ENCODE data around the gene FBP1. TPM values are rescaled to one million over a fixed set of nuclear protein-coding genes. Genes with fewer than 3 reads are reported as not detected.

Gene FBP1
- total and polyA plus RNA-seq, 2 donors (not counting 3 experiments of a cell fraction or from before 2014, with no cell fraction given): 2.5 to 3.8 TPM

DNA sequence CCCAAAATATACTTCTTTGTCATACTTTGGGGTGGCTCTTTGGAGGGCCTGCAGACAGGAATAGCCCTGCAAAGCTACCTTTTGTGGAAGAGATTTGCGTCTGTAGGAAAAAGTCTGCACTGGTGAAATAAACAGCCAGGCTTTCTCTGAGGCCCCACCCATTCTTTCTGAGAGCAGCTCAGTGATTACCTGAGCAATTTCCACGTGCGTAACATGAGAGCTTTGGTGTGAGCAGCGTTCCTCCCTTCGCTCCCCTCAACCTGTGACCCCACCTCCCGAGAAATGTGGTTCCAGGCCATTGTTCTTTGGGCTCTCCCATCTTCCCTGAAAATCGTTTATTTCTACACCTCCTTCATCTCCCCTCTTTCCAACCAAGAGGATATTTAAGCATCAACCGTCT lies 23.8 kb upstream of the FBP1 start:
- Histone ChIP-seq H3K79me2 (ENCODE audit: control insufficient read depth, insufficient read depth, low read length) (no peaks in the 10 kb centered on the region), H3K4me1 (ENCODE audit: control insufficient read depth, extremely low read depth, insufficient read depth, low read length) (no peaks in the 10 kb centered on the region), H3K36me3 (ENCODE audit: control insufficient read depth in 2 of 2, extremely low read depth in 1 of 2, insufficient read depth in 2 of 2, low read length in 2 of 2) (no peaks in the 10 kb centered on the region), H3K4me2 (ENCODE audit: insufficient read depth, low read length) (no peak overlapping the region), H3K9me3 (replicated peaks; ENCODE audit: control insufficient read depth, insufficient read depth, low read length) (no peaks in the 10 kb centered on the region), H3K9me1 (replicated peaks; ENCODE audit: control insufficient read depth, extremely low read depth, insufficient read depth, low read length) (no peaks in the 10 kb centered on the region), H2AFZ (ENCODE audit: low read depth, low read length) (no peak overlapping the region), H3K27me3 (ENCODE audit: control insufficient read depth in 2 of 2, insufficient read depth in 2 of 2, low read length in 2 of 2) (peaks cover 9 to 18% of the 10 kb centered on the region in 2 experiments), H3K9ac (replicated peaks; ENCODE audit: extremely low read depth, insufficient read depth, low read length) (no peak overlapping the region), H4K20me1 (replicated peaks; ENCODE audit: control insufficient read depth, extremely low read depth, insufficient read depth, low read length) (no peaks in the 10 kb centered on the region), H3K27ac (ENCODE audit: insufficient read depth, low read depth, low read length) (no peak overlapping the region), H3K4me3 (replicated peaks in 1 of 3; ENCODE audit: insufficient read depth in 1 of 3, low read depth in 1 of 3, low read length in 3 of 3) (no peak overlapping the region)
- dilution Hi-C loops (cut with MboI; ENCODE audit: extremely low pct_ligation_motif_present, low sequenced_read_pairs) (loop anchor here (25.0 kb wide), 1 partner anchor 474 kb away; no protein-coding TSS in a partner anchor), intact Hi-C loops (cut with micrococcal nuclease) (loop anchor here (5.0 kb wide), 1 partner anchor 389 kb away; no protein-coding TSS in a partner anchor)
- TF ChIP-seq MYC (IDR thresholded peaks at IDR 0.05; ENCODE audit: low read depth, low read length) (no peak), EZH2 (IDR thresholded peaks at IDR 0.05; ENCODE audit: borderline replicate concordance, low read depth, low read length, severe bottlenecking) (no peak), POLR2AphosphoS5 (IDR thresholded peaks at IDR 0.05; ENCODE audit: insufficient read depth, low read depth, low read length) (no peak), JUN (IDR thresholded peaks at IDR 0.05; ENCODE audit: borderline replicate concordance, insufficient read depth, insufficient read length, low read depth) (no peak), POLR2A (IDR thresholded peaks at IDR 0.05; ENCODE audit: low read depth, low read length) (no peak), FOS (IDR thresholded peaks at IDR 0.05; ENCODE audit: borderline replicate concordance, insufficient read depth, low read length) (no peak), GATA2 (IDR thresholded peaks at IDR 0.05; ENCODE audit: insufficient read depth, insufficient read length, low read depth, low read length) (no peak)
- TF ChIP-seq, protein P1, sequence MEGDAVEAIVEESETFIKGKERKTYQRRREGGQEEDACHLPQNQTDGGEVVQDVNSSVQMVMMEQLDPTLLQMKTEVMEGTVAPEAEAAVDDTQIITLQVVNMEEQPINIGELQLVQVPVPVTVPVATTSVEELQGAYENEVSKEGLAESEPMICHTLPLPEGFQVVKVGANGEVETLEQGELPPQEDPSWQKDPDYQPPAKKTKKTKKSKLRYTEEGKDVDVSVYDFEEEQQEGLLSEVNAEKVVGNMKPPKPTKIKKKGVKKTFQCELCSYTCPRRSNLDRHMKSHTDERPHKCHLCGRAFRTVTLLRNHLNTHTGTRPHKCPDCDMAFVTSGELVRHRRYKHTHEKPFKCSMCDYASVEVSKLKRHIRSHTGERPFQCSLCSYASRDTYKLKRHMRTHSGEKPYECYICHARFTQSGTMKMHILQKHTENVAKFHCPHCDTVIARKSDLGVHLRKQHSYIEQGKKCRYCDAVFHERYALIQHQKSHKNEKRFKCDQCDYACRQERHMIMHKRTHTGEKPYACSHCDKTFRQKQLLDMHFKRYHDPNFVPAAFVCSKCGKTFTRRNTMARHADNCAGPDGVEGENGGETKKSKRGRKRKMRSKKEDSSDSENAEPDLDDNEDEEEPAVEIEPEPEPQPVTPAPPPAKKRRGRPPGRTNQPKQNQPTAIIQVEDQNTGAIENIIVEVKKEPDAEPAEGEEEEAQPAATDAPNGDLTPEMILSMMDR (IDR thresholded peaks at IDR 0.05; ENCODE audit: extremely low read depth in 1 of 2, insufficient read depth in 1 of 2, low read depth in 1 of 2, low read length in 2 of 2): no peak
- TF ChIP-seq, protein P2, sequence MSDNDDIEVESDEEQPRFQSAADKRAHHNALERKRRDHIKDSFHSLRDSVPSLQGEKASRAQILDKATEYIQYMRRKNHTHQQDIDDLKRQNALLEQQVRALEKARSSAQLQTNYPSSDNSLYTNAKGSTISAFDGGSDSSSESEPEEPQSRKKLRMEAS (IDR thresholded peaks at IDR 0.05; ENCODE audit: insufficient read depth, insufficient read length): no peak
- ChIA-PET POLR2A (no interaction called here), CTCF (no interaction called here)
- FAIRE-seq: no peak
- DNase-seq (ENCODE audit: low read depth, low spot score): no peak
- BruUV-seq (replicated peaks): no TSS peak
